BE2C (cell line): ENCODE data around the gene SDC4.

Source experiments
- DNase-seq: peaks from one replicate; pipeline ENCODE4 v3.0.0-alpha.2; 2020
- H3K27me3 ChIP-seq: fragments of 250-450 bp; sonication (Bioruptor Pico); 2 replicates; pipeline ENCODE4 v1.5.1; 2020; ENCODE audit warnings: mild to moderate bottlenecking
- H3K36me3 ChIP-seq: fragments of 250-450 bp; sonication (Bioruptor Pico); 2 replicates; pipeline ENCODE4 v1.5.1; 2020; ENCODE audit warnings: mild to moderate bottlenecking
- H3K4me1 ChIP-seq: fragments of 250-450 bp; sonication (Bioruptor Pico); 2 replicates; pipeline ENCODE4 v1.5.1; 2020
- H3K4me3 ChIP-seq: 2 replicates; pipeline ENCODE4 v1.5.1; 2011; ENCODE audit warnings: low read depth, low read length
- H3K9me3 ChIP-seq: fragments of 250-450 bp; sonication (Bioruptor Pico); 2 replicates; pipeline ENCODE4 v1.5.1; 2020
- TF ChIP-seq, protein P1 (sequence below): IDR thresholded peaks from 2 replicates; pipeline ENCODE4 v1.5.1; 2012; ENCODE audit warnings: mild to moderate bottlenecking, low read depth, low read length

The SDC4 gene

GRCh38 chr20:45340236-45340847 is 7.9 kb downstream of the SDC4 start:
- H3K27me3 ChIP-seq, result no peaks in the 10 kb centered on the region
- TF ChIP-seq, protein P1, sequence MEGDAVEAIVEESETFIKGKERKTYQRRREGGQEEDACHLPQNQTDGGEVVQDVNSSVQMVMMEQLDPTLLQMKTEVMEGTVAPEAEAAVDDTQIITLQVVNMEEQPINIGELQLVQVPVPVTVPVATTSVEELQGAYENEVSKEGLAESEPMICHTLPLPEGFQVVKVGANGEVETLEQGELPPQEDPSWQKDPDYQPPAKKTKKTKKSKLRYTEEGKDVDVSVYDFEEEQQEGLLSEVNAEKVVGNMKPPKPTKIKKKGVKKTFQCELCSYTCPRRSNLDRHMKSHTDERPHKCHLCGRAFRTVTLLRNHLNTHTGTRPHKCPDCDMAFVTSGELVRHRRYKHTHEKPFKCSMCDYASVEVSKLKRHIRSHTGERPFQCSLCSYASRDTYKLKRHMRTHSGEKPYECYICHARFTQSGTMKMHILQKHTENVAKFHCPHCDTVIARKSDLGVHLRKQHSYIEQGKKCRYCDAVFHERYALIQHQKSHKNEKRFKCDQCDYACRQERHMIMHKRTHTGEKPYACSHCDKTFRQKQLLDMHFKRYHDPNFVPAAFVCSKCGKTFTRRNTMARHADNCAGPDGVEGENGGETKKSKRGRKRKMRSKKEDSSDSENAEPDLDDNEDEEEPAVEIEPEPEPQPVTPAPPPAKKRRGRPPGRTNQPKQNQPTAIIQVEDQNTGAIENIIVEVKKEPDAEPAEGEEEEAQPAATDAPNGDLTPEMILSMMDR, result no peak
- peaks cover 30% of the 10 kb centered on the region for H3K4me1 ChIP-seq
- H3K36me3 ChIP-seq, result no peaks in the 10 kb centered on the region
- no peak overlapping the region for H3K4me3 ChIP-seq
- DNase-seq, result no peak
- H3K9me3 ChIP-seq, result no peaks in the 10 kb centered on the region

DNA sequence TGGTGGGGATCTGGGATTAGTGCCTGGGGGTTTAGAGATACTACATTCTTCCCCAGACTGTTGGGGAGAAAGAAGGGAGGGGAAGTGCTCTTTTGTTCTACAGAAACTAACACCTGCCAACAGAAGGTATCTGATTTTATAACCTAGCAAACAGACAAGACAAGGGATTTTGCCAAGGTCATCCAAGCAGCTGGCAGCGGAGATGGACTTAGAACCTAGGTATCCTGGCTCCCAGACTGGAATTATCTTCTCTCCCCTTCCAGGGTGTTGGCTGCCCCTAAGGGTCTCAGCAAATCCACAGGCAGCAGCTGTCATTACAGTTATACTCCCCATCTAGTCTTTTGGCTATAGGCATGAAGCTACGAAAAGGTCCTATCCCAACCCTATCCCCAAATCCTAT is 8.4 kb downstream of the SDC4 start:
- TF ChIP-seq, protein P1, result no peak
- H3K4me3 ChIP-seq, result no peak overlapping the region

GRCh38 chr20:45339084-45339483 is 9.1 kb downstream of the SDC4 start:
- no peaks in the 10 kb centered on the region for H3K36me3 ChIP-seq
- no peaks in the 10 kb centered on the region for H3K9me3 ChIP-seq
- TF ChIP-seq, protein P1, result no peak
- no peaks in the 10 kb centered on the region for H3K27me3 ChIP-seq
- H3K4me3 ChIP-seq, result no peak overlapping the region
- no peak for DNase-seq
- H3K4me1 ChIP-seq, result peaks cover 30% of the 10 kb centered on the region

More for the DNA sequence above, 8.4 kb downstream of the SDC4 start:
- H3K36me3 ChIP-seq, result no peaks in the 10 kb centered on the region
- no peaks in the 10 kb centered on the region for H3K9me3 ChIP-seq
- no peak for DNase-seq
- H3K27me3 ChIP-seq, result no peaks in the 10 kb centered on the region
- H3K4me1 ChIP-seq, result peaks cover 30% of the 10 kb centered on the region

GRCh38 chr20:45338121-45339030 is 9.8 kb downstream of the SDC4 start:
- DNase-seq, result no peak
- Histone ChIP-seq H3K4me1 (peaks cover 23% of the 10 kb centered on the region), H3K27me3 (no peaks in the 10 kb centered on the region), H3K9me3 (no peaks in the 10 kb centered on the region), H3K4me3 (no peak overlapping the region), H3K36me3 (no peaks in the 10 kb centered on the region)
- TF ChIP-seq, protein P1, result no peak

GRCh38 chr20:45337367-45338120 is 10.7 kb downstream of the SDC4 start:
- Histone ChIP-seq H3K27me3 (no peaks in the 10 kb centered on the region), H3K4me3 (no peak overlapping the region)
- DNase-seq, result no peak

More at GRCh38 chr20:45337367-45338120, 10.7 kb downstream of the SDC4 start:
- TF ChIP-seq, protein P1, result no peak
- Histone ChIP-seq H3K9me3 (no peaks in the 10 kb centered on the region), H3K4me1 (peaks cover 15% of the 10 kb centered on the region), H3K36me3 (no peaks in the 10 kb centered on the region)
